Prostate gland (tissue), 2 donors: Measurements from ENCODE around the gene PIP5K1C.

ENCODE experiments used
- CTCF ChIP-seq, 4 experiments: fragments of 200-600 bp in 2 of 4; fragments of 450-650 bp in 2 of 4; sonication (generic) in 2 of 4; IDR thresholded peaks; 1 replicate in 3 of 4; 2 replicates in 1 of 4; pipeline ENCODE4 v1.5.1; 2016 to 2019; ENCODE audit warnings: antibody characterized with exemption in 4 of 4, mild to moderate bottlenecking in 2 of 4, moderate library complexity in 2 of 4
- POLR2A ChIP-seq: fragments of 450-650 bp; IDR thresholded peaks from one replicate; pipeline ENCODE4 v1.6.1; 2016; ENCODE audit warnings: antibody characterized with exemption, mild to moderate bottlenecking
- POLR2AphosphoS5 ChIP-seq: sonication (generic); formaldehyde crosslinking; IDR thresholded peaks from one replicate; pipeline ENCODE4 v1.6.1; 2017; ENCODE audit warnings: antibody characterized with exemption

GRCh38 chr19:3697094-3697493 is 3.2 kb downstream of the PIP5K1C start:
- TF ChIP-seq CTCF (IDR thresholded peaks at IDR 0.05): no peak
- no peak for TF ChIP-seq POLR2AphosphoS5
- TF ChIP-seq POLR2A: no peak
